HepG2 (cell line): ENCODE data around the gene TADA2B. TPM values are rescaled to one million over a fixed set of nuclear protein-coding genes. Genes with fewer than 3 reads are reported as not detected.

Source experiments
- ATAC-seq: fragments of 200-7000 bp; cut with Tn5 transposase; 3 replicates; pipeline ENCODE4 v1.9.1; 2020; ENCODE audit warnings: mild to moderate bottlenecking, moderate library complexity
- BruUV-seq: library from RNA; stranded (reverse); fragments of 400-500 nt; replicated peaks from 2 replicates; lab custom pipeline; 2021; lab: Mats Ljungman, UMichigan
- CTCF ChIA-PET: fragments of 300-600 bp; formaldehyde crosslinking; extraction: SDS; loops from one replicate; lab custom pipeline; 2021; ENCODE audit warnings: low total read pairs, inconsistent platforms, low intra/inter-chr PET ratio; lab: Yijun Ruan, JAX
- POLR2A ChIA-PET: fragments of 350-600 bp; sonication (Branson Sonifier 250); formaldehyde crosslinking; loops from one replicate; lab custom pipeline; 2020; ENCODE audit warnings: antibody characterized with exemption, inconsistent platforms; lab: Yijun Ruan, JAX
- DNase-seq: peaks from one replicate; pipeline ENCODE4 v3.0.0-alpha.2; 2015; ENCODE audit warnings: low spot score
- FAIRE-seq: peaks from 3 replicates; lab custom pipeline; 2011; peaks lifted over from hg19 to GRCh38; lab: Jason Lieb, UNC
- H2AFZ ChIP-seq: one replicate; pipeline ENCODE4 v1.6.1; 2011; ENCODE audit warnings: low read length, inconsistent platforms
- H3K27ac ChIP-seq: fragments of 300-600 bp; 3 replicates; pipeline ENCODE4 v1.8.0; 2011; ENCODE audit warnings: mixed run types, mild to moderate bottlenecking, mixed read lengths, low read length, inconsistent platforms; ENCODE audit not compliant: insufficient read depth; ENCODE audit errors: extremely low read length
- H3K27me3 ChIP-seq, 2 experiments: fragments of 200-600 bp in 1 of 2; 2 replicates in 1 of 2; 3 replicates in 1 of 2; pipeline versions ENCODE4 v1.6.0 to v1.8.0; 2011; ENCODE audit warnings: low read length in 2 of 2, mild to moderate bottlenecking in 2 of 2, moderate library complexity in 2 of 2, inconsistent platforms in 1 of 2; ENCODE audit not compliant: insufficient read depth in 2 of 2, control insufficient read depth in 1 of 2
- H3K36me3 ChIP-seq, 2 experiments: fragments of 200-600 bp in 1 of 2; replicated peaks in 1 of 2; 2 replicates in 1 of 2; 3 replicates in 1 of 2; pipeline versions ENCODE4 v1.5.1 to v1.8.0; 2011; ENCODE audit warnings: low read length in 2 of 2, inconsistent platforms in 1 of 2; ENCODE audit not compliant: insufficient read depth in 2 of 2, control insufficient read depth in 1 of 2
- H3K4me1 ChIP-seq: 2 replicates; pipeline ENCODE4 v1.5.1; 2012; ENCODE audit warnings: low read length, inconsistent platforms; ENCODE audit not compliant: insufficient read depth
- H3K4me2 ChIP-seq: 2 replicates; pipeline ENCODE4 v1.6.0; 2011; ENCODE audit warnings: low read depth, low read length, inconsistent platforms
- H3K4me3 ChIP-seq, 3 experiments: fragments of 200-600 bp in 1 of 3; sonication (generic), shearing (Covaris generic) in 1 of 3; replicated peaks in 1 of 3; 2 replicates each; pipeline ENCODE4 v1.5.1; 2011 to 2016; ENCODE audit warnings: low read length in 3 of 3, inconsistent platforms in 2 of 3, low read depth in 2 of 3, mild to moderate bottlenecking in 2 of 3, control low read depth in 1 of 3, mixed read lengths in 1 of 3; ENCODE audit not compliant: insufficient read depth in 1 of 3
- H3K79me2 ChIP-seq: one replicate; pipeline ENCODE4 v1.6.1; 2011; ENCODE audit warnings: low read length, inconsistent platforms; ENCODE audit not compliant: insufficient read depth
- H3K9ac ChIP-seq: 2 replicates; pipeline ENCODE4 v1.6.0; 2011; ENCODE audit warnings: mild to moderate bottlenecking, low read depth, low read length, inconsistent platforms; ENCODE audit not compliant: insufficient read depth
- H3K9me3 ChIP-seq: 2 replicates; pipeline ENCODE4 v1.5.1; 2012; ENCODE audit warnings: mild to moderate bottlenecking, low read length
- H4K20me1 ChIP-seq: 2 replicates; pipeline ENCODE4 v1.6.0; 2011; ENCODE audit warnings: inconsistent platforms, mild to moderate bottlenecking, low read length, moderate library complexity; ENCODE audit not compliant: insufficient read depth
- ARHGAP35 ChIP-seq: sonication (generic); formaldehyde crosslinking; IDR thresholded peaks from 2 replicates; pipeline ENCODE4 v1.9.0; 2022; ENCODE audit warnings: mild to moderate bottlenecking, inconsistent platforms, moderate library complexity, missing genetic modification reagents, borderline replicate concordance
- ARNT2 ChIP-seq: sonication (generic); formaldehyde crosslinking; IDR thresholded peaks from 2 replicates; pipeline ENCODE4 v1.8.0; 2022; ENCODE audit warnings: mild to moderate bottlenecking, low read depth, missing genetic modification reagents, moderate library complexity
- HOXA3 ChIP-seq: sonication (generic); formaldehyde crosslinking; IDR thresholded peaks from 2 replicates; pipeline ENCODE4 v1.5.0; 2020; ENCODE audit warnings: missing genetic modification reagents
- NR2F1 ChIP-seq, 2 experiments: fragments of 450-650 bp in 1 of 2; formaldehyde crosslinking in 1 of 2; IDR thresholded peaks; 2 replicates each; pipeline versions ENCODE4 v1.5.0 to v1.6.1; 2016 to 2020; ENCODE audit warnings: mild to moderate bottlenecking in 1 of 2, missing compliant biosample characterization in 1 of 2, missing genetic modification reagents in 1 of 2, moderate library complexity in 1 of 2
- PBX3 ChIP-seq: sonication (generic); formaldehyde crosslinking; IDR thresholded peaks from 2 replicates; pipeline ENCODE4 v1.8.1; 2023; ENCODE audit warnings: missing genetic modification reagents, inconsistent platforms, borderline replicate concordance
- PRPF4 ChIP-seq: fragments of 200-400 bp; formaldehyde crosslinking; IDR thresholded peaks from 2 replicates; pipeline ENCODE4 v1.6.1; 2016; ENCODE audit warnings: low read length, low read depth; ENCODE audit not compliant: poor library complexity, severe bottlenecking
- SAFB2 ChIP-seq: sonication (generic); formaldehyde crosslinking; IDR thresholded peaks from 2 replicates; pipeline ENCODE4 v1.5.1; 2020; ENCODE audit warnings: missing genetic modification reagents, low read depth, mild to moderate bottlenecking, borderline replicate concordance
- TEF ChIP-seq: sonication (generic); formaldehyde crosslinking; IDR thresholded peaks from 2 replicates; pipeline ENCODE4 v1.5.0; 2020; ENCODE audit warnings: missing genetic modification reagents
- ZNF496 ChIP-seq: sonication (generic); formaldehyde crosslinking; IDR thresholded peaks from 2 replicates; pipeline ENCODE4 v1.8.1; 2023; ENCODE audit warnings: mild to moderate bottlenecking, moderate library complexity, missing genetic modification reagents; ENCODE audit not compliant: insufficient replicate concordance
- ZNF816 ChIP-seq: sonication (generic); formaldehyde crosslinking; IDR thresholded peaks from 2 replicates; pipeline ENCODE4 v1.8.0; 2022; ENCODE audit warnings: missing genetic modification reagents, mild to moderate bottlenecking, borderline replicate concordance
- ZNF841 ChIP-seq: sonication (generic); formaldehyde crosslinking; IDR thresholded peaks from 2 replicates; pipeline ENCODE4 v1.8.1; 2023; ENCODE audit warnings: missing genetic modification reagents, borderline replicate concordance
- ZSCAN29 ChIP-seq: sonication (generic); formaldehyde crosslinking; conservative IDR thresholded peaks from 2 replicates; pipeline ENCODE4 v1.4.0; 2020; ENCODE audit warnings: mild to moderate bottlenecking, missing genetic modification reagents
- WGBS: methylation state at CpG from one replicate; pipeline ENCODE4 v1.1.6; 2017; ENCODE audit warnings: low lambda C conversion rate; 5-methylcytosine and 5-hydroxymethylcytosine counted together
- in situ Hi-C: cut with HindIII; loops from 2 replicates; pipeline ENCODE4 v1.10.0; 2017; ENCODE audit warnings: low pct_unique_long_range_greater_than_20kb; ENCODE audit not compliant: extremely low pct_ligation_motif_present
- intact Hi-C: fragments of 100-400 bp; cut with micrococcal nuclease; formaldehyde crosslinking; loops from one replicate; pipeline ENCODE4 v1.10.0; 2022; ENCODE audit not compliant: unreplicated experiment
- polyA plus RNA-seq, 8 experiments: library from polyadenylated mRNA; depleted of rRNA in 3 of 8; stranded (reverse) in 7 of 8; unstranded in 1 of 8; fragments of >200 nt; fragmentation: Illumina TruSeq in 4 of 8; extraction: Trizol in 4 of 8; gene quantifications; 2 replicates each; pipeline versions ENCODE4 v1.2.1 to v1.2.3, GENCODE V29; 2011 to 2016; ENCODE audit warnings: low read depth in 4 of 8, missing spikeins in 1 of 8, mixed read lengths in 1 of 8; ENCODE audit not compliant: insufficient read depth in 1 of 8
- total RNA-seq, 5 experiments: library from RNA; depleted of rRNA; stranded (reverse); fragments of >200 nt; fragmentation: Illumina TruSeq; extraction: Trizol; gene quantifications; 2 replicates each; pipeline ENCODE4 v1.2.3, GENCODE V29; 2016; ENCODE audit warnings: low read depth in 1 of 5
- TF ChIP-seq, protein P1 (sequence below): conservative IDR thresholded peaks from 2 replicates; pipeline ENCODE4 v1.6.1; 2018; ENCODE audit warnings: missing genetic modification reagents
- TF ChIP-seq, protein P2 (sequence below): sonication (generic); formaldehyde crosslinking; IDR thresholded peaks from 2 replicates; pipeline ENCODE4 v1.5.1; 2020; ENCODE audit warnings: mild to moderate bottlenecking, missing genetic modification reagents, moderate library complexity
- TF ChIP-seq, protein P3 (sequence below): sonication (generic); formaldehyde crosslinking; IDR thresholded peaks from 2 replicates; pipeline ENCODE4 v1.4.0; 2020; ENCODE audit warnings: missing genetic modification reagents

TADA2B gene
- total and polyA plus RNA-seq, 2 of the 13 experiments (the other 11 are each of a cell fraction or from before 2014, with no cell fraction given), result 4.6 to 8.9 TPM

GRCh38 chr4:7003879-7004240 is 39.3 kb upstream of the TADA2B start:
- no peak overlapping the region for H3K9ac ChIP-seq
- DNase-seq (no peak), FAIRE-seq (no peak), ATAC-seq (no peak)
- ChIA-PET CTCF (no interaction called here), POLR2A (interaction anchor here (1.1 kb wide), 1 partner anchor 16 kb away, joined by 3 read pairs; no protein-coding TSS in a partner anchor)
- H4K20me1 ChIP-seq, result peaks cover 6% of the 10 kb centered on the region; the same call in 1 of the 2 replicates
- H3K36me3 ChIP-seq, result peaks cover 42 to 74% of the 10 kb centered on the region in 2 experiments
- H3K79me2 ChIP-seq, result peaks cover 5% of the 10 kb centered on the region
- peaks cover 21% of the 10 kb centered on the region for H3K4me1 ChIP-seq
- H3K27me3 ChIP-seq, result no peaks in the 10 kb centered on the region
- in situ Hi-C loops, result no loop called here
- intact Hi-C loops, result no loop called here
- no TSS peak for BruUV-seq
- no peak overlapping the region for H3K4me2 ChIP-seq
- WGBS, result 98% methylated on average over 8 of the region's 8 CpGs
- H3K27ac ChIP-seq, result no peak overlapping the region
- no peak overlapping the region for H3K4me3 ChIP-seq
- no peak overlapping the region for H2AFZ ChIP-seq
- no peaks in the 10 kb centered on the region for H3K9me3 ChIP-seq
- TF ChIP-seq, protein P1, sequence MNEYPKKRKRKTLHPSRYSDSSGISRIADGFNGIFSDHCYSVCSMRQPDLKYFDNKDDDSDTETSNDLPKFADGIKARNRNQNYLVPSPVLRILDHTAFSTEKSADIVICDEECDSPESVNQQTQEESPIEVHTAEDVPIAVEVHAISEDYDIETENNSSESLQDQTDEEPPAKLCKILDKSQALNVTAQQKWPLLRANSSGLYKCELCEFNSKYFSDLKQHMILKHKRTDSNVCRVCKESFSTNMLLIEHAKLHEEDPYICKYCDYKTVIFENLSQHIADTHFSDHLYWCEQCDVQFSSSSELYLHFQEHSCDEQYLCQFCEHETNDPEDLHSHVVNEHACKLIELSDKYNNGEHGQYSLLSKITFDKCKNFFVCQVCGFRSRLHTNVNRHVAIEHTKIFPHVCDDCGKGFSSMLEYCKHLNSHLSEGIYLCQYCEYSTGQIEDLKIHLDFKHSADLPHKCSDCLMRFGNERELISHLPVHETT (CRISPR knock-in tag), result no peak
- TF ChIP-seq, protein P2, sequence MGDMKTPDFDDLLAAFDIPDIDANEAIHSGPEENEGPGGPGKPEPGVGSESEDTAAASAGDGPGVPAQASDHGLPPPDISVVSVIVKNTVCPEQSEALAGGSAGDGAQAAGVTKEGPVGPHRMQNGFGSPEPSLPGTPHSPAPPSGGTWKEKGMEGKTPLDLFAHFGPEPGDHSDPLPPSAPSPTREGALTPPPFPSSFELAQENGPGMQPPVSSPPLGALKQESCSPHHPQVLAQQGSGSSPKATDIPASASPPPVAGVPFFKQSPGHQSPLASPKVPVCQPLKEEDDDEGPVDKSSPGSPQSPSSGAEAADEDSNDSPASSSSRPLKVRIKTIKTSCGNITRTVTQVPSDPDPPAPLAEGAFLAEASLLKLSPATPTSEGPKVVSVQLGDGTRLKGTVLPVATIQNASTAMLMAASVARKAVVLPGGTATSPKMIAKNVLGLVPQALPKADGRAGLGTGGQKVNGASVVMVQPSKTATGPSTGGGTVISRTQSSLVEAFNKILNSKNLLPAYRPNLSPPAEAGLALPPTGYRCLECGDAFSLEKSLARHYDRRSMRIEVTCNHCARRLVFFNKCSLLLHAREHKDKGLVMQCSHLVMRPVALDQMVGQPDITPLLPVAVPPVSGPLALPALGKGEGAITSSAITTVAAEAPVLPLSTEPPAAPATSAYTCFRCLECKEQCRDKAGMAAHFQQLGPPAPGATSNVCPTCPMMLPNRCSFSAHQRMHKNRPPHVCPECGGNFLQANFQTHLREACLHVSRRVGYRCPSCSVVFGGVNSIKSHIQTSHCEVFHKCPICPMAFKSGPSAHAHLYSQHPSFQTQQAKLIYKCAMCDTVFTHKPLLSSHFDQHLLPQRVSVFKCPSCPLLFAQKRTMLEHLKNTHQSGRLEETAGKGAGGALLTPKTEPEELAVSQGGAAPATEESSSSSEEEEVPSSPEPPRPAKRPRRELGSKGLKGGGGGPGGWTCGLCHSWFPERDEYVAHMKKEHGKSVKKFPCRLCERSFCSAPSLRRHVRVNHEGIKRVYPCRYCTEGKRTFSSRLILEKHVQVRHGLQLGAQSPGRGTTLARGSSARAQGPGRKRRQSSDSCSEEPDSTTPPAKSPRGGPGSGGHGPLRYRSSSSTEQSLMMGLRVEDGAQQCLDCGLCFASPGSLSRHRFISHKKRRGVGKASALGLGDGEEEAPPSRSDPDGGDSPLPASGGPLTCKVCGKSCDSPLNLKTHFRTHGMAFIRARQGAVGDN (CRISPR knock-in tag), result no peak
- TF ChIP-seq ZNF496, result no peak
- no peak for TF ChIP-seq ZSCAN29 (CRISPR knock-in tag)
- no peak for TF ChIP-seq PRPF4
- TF ChIP-seq ARHGAP35 (CRISPR knock-in tag), result no peak
- no peak for TF ChIP-seq HOXA3
- TF ChIP-seq NR2F1 (CRISPR knock-in tag; IDR thresholded peaks at IDR 0.05), result no peak
- TF ChIP-seq, protein P3, sequence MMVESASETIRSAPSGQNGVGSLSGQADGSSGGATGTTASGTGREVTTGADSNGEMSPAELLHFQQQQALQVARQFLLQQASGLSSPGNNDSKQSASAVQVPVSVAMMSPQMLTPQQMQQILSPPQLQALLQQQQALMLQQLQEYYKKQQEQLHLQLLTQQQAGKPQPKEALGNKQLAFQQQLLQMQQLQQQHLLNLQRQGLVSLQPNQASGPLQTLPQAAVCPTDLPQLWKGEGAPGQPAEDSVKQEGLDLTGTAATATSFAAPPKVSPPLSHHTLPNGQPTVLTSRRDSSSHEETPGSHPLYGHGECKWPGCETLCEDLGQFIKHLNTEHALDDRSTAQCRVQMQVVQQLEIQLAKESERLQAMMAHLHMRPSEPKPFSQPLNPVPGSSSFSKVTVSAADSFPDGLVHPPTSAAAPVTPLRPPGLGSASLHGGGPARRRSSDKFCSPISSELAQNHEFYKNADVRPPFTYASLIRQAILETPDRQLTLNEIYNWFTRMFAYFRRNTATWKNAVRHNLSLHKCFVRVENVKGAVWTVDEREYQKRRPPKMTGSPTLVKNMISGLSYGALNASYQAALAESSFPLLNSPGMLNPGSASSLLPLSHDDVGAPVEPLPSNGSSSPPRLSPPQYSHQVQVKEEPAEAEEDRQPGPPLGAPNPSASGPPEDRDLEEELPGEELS (CRISPR knock-in tag), result no peak
- TF ChIP-seq TEF (CRISPR knock-in tag), result no peak
- TF ChIP-seq SAFB2 (CRISPR knock-in tag), result no peak
- TF ChIP-seq ZNF816 (CRISPR knock-in tag), result no peak
- no peak for TF ChIP-seq ARNT2
- no peak for TF ChIP-seq ZNF841 (CRISPR knock-in tag)
- TF ChIP-seq PBX3 (CRISPR knock-in tag), result no peak
